GM19023 (cell line): Measurements from ENCODE around the gene MACROD1.

Experiments
- ATAC-seq: cut with Tn5 transposase; IDR thresholded peaks from one replicate; pipeline ENCODE4 v1.9.1; 2021; ENCODE audit warnings: mild to moderate bottlenecking, moderate library complexity; ENCODE audit not compliant: unreplicated experiment

Gene MACROD1

DNA sequence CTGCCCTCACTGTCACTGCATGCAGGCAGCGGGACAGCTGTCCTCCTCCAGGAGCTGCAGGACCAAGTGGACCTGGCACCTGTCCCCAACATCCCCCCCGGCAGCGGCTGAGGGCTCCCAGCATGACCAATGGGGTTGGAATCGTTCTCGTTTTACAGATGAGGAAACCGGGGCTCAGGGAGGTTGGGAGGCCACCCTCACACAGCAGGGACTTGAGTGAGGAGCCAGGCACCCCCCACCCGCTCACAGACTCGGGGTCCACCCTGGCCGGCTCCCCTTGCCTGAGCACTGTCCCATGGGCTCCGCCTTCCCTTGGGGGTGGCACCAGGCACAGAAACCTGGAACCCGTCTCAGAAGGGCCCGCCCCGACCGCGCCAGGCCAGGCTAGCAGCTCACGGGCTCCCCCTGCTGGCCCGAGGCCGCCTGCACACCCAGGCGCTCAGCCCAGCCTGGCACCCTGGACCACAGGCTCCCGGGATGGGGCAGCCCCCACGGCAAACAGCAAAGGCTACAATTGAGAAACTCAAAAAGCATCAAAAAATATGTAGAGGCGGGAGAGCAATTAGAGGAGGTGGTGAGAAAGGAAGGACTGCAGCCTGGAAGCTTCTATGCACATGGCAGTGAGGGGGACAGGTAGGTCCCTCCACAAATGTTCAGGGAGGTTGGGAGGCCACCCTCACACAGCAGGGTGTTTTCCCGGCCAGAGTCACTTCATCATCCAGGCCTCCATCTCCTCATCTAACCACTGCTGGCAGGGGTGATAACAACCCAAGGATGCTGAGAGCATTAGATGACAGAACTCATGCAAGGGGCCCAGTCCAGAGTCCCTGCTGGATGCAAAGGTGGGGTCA is 12.8 kb downstream of the MACROD1 start:
- no peak for ATAC-seq

DNA sequence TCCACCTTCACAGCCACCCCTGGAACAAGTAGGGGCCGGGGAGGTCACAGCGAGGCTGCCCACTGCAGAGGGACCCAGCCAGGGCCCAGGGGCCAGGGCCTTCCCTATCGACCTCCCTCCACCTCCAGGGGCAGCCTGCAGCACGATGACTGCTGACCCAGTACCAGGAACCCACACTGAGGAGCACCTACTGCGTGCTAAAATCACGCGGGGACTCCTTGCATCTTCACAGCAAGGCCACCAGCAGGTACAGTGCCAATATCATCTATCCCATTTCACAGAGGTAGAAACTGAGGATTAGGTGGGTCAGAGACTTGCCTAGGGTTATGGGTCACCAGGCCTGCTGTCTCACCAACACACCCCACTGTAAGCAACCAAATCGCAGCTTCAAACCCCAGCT is 14.6 kb downstream of the MACROD1 start:
- ATAC-seq, result no peak

DNA sequence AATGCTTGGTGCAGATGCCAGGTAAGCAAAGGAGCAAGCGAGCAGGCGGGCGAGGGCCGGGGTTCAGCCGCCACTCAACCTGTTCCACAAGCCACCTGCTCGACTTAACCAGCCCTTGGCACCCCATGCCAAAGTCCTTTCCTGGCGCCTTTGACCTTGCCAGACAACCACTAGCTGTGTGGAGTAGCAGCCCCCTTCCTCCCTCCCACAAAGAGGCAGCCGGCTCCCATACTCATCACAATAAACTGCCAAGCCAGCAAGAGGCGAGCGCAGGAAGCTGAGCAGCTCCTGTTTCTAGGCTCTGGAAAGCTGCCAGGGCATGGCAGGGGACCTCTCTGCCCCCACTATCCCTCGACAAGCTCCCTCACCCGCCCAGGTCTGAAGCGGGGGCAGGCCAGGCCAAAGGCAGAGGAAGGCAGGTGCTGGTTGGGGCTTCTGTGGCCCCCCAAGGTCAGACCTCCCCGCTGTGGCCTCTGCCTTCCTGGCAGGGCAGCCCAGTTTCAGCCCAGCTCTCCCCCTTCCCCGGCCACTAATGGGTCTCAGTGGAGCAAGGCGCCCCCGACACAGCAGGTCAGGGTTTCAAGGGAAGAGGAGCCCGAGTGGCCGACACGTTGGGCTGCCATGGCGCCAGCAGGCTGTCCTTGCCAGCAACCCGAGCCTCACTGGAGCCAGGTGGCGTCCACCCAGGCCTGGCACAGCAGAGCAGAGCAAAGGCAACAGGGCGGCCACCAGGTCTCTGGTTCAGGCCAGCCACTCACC is 15.3 kb downstream of the MACROD1 start:
- no peak for ATAC-seq

DNA sequence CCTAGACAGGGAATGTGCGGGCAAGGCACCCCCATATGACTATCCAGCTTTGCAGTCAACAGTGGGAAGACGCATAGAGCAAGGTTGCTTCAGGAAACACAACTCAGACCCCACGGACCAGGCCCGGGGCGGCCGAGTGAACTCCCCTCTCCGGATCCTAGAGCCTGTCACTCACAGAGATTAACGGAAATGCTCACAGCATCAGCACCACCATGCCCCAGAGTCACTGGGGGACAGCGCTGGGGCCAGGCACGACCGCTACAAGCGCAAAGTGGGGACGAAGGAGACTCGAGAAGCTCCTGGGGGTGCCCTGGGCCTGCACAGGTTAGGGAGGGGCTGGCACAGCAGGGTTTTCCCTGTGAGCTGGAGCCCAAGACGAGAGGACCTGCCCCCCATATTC is 15.9 kb downstream of the MACROD1 start:
- ATAC-seq, result no peak

DNA sequence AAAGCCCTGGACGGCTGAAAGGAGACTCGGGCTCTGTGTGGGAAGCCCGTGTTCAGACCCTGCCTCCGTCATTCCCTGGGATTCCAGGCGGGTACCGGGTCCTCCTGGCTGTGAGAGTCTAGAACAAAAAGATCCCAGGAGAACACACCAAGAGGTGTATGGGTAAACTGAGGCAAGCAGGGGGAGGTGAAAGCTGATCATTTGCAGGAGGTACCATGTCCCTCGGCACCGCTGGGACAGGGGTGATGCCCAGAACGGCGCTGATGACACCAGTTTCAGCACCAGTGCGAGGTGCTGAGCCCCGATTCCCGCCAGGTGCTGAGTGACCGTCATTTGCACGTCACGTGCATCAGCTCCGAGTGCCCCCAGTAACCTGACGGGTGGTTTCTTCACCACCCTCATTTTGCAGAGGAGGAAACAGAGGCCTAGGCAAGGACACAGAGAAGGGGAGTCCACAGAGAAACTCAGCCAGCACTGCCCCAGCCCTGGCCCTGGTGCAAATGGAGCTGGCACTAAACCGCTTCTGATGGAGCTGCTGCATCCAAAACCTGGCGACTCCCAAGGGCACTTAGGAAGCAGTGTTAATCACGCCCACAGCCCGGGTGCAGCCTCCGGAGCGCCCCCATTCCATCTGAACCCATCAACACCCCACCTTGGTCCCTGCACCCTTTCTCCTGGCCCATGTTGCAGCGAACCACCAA is 16.8 kb downstream of the MACROD1 start:
- no peak for ATAC-seq

DNA sequence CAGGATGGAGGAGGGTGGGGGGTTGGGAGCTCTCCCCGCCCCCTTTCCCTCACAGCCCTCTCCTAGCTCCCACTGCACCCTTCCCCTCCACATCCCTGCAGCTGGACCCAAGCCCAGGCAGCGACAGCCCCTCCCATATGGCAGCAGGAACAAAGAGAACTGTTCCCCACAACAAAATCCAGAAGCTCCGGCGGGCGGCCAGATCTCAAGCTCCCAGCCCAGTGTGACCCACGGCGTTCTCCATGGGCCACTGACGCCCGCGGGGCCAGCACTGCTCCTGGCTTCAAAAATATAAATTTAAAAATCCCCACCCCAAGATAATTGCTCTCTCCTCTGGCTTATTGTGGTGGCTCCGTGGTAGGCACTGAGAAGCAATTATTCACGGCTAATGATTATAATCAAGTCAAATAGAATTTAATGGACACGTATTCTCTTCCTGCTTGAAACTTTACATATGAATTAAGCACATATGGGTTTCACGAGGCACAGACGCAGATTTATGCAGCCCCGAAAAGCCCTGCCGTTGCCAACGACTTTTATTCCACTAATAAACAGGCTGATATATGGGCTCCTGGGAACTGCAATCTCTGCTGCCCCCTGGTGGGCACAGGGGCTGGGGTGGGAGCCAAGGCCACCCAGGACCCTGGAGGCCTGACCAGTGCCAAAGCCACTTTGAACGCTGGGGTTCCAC is 17.5 kb downstream of the MACROD1 start:
- ATAC-seq, result no peak

DNA sequence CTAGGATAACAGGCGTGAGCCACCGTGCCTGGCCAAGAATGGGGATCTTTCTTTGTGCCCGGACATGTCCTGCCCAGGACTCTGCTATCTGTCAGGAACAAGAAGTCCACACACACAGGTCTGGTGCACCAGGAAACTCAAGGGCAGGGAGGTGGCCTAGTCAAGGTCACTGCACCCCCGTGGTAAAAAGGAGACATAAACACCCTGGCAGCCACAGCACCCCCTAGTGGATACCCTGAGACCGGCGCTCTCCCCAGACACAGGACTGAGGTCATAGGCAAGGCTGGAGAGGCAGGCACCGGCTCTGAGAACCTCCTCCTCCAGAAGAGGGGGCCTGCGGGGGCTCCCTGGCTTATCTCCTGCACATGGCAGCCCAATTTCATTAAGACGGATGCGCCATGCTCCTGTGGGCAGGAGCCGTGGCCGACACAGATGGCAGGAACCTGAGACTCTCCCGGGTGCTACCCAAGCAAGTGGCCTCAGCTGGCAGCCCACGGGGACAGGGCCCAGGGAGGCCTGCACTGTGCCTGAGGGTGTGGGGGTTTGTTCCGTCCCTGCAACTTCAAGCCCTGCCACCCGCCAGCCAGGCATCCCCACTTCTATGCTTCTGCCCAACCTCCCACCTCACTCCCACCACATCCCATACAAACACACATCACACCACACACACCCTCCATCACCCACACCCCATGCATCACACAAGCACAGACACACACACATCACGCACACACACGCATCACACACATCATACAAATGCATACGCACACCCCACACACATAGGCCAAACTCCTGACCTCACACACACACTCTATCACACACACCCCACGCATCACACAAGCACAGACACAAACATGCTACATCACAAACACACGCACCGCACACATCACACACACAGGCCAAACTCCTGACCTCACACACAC is 19.6 kb downstream of the MACROD1 start:
- ATAC-seq, result no peak

GRCh38 chr11:64144587-64145472 is 21.1 kb downstream of the MACROD1 start:
- ATAC-seq, result no peak

- no peak for ATAC-seq
Observed at GRCh38 chr11:64141081-64141783, 24.7 kb downstream of the MACROD1 start.

- ATAC-seq, result no peak
Observed at GRCh38 chr11:64140082-64140481, 25.8 kb downstream of the MACROD1 start.

- no peak for ATAC-seq
Observed at GRCh38 chr11:64139049-64139448, 26.9 kb downstream of the MACROD1 start.

DNA sequence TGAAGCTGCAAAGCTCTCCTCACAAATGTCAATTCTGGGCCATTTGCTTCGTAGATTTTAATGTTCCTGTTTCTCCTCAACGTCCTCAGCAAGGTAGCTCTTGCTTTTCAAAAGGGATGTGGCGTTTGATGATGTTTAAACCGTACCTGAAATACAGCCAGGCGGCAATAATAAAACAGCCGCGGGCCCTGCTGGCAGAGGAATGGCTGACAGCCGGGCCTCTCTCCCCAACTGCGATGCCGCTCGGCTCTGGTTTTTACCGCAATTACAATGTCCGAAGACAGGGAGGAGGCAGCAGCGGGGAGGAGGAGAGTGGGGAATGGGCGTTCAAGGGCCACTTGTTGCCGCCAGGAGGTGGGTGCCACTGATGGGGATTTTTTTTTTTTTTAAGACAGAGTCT is 27.5 kb downstream of the MACROD1 start:
- no peak for ATAC-seq

DNA sequence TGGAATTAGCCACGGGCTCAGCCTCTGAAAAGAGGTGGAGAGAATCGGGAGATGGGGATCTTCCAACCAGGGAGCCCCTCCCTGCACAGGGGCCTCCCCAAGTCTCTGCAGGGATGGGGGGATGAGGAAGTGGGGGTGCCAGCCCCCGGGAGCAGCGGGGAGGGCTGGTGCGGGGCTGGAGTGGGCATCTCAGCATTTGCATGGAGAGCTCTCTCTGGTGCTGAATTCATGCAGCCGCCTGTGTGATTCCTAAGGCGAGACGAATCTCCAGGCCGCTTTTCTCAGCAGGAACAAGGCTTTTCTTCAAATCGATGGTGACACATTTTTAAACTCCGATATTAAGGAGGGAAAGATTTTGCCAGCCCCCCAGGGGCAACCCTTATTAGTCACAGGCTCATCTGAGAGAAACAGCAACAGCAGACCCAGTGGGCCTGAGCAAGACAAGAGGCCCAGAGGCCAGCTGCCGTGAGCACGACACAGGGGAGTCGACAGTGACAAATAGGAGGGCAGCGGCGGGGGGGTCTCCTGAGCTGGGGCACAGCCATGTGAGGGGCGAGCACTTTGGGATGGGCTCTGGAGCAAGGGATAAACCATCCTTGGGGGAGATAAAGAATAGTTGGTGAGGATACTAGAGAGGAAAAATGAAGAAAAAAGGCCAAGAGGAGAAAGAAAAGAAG is 29.0 kb downstream of the MACROD1 start:
- no peak for ATAC-seq

- ATAC-seq, result no peak
Observed at GRCh38 chr11:64135711-64136110, 30.2 kb downstream of the MACROD1 start.

GRCh38 chr11:64134963-64135362 is 30.9 kb downstream of the MACROD1 start:
- no peak for ATAC-seq

DNA sequence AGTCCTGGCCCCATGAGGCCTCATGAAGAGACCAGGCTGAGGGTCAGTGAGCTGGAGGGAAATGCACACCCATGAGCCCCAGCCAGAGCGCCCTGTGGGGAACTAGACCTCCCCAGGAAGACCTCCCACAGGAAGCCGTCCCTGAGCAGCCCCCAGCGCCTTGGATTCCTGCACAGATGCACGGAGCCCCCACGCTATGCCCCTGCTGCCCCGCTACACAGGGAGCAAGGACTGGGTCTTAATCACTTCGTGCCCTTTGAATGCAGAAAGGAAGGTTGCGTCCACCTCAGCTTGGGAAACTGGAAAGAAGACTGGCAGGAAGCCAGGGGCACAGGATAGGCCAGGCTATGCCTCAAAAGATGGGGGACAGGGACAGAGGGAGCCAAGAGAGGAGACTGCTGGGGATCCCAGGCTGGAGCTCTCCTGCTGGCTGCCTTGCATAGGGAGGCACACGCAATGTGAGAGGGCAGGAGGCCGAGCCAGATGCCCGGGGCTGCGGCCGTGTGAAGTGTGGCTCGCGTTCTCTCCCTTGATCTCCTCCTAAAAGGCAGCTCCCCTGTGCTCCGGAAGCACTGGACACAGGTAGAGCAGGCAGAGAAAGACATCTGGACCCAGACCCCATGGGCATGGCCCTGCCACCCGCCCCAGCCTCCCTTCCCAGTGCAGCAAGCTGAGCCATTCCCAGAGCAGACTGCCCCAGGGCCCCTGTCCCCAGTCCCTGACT is 32.8 kb downstream of the MACROD1 start:
- no peak for ATAC-seq

GRCh38 chr11:64132191-64132771 is 33.6 kb downstream of the MACROD1 start:
- no peak for ATAC-seq
